GM12878 (cell line): ENCODE measurements around the gene GREM1. TPM values are rescaled to one million over a fixed set of nuclear protein-coding genes. Genes with fewer than 3 reads are reported as not detected.

Source experiments
- ATF2 ChIP-seq: IDR thresholded peaks from 2 replicates; pipeline ENCODE4 v1.6.1; 2012; ENCODE audit warnings: low read length, inconsistent platforms
- BCL11A ChIP-seq: IDR thresholded peaks from 2 replicates; pipeline ENCODE4 v1.6.1; 2011; ENCODE audit warnings: low read depth, low read length
- CEBPB ChIP-seq, 2 experiments: fragments of 150-350 bp in 1 of 2; IDR thresholded peaks; 2 replicates each; pipeline ENCODE4 v1.6.1; 2012 to 2014; ENCODE audit warnings: low read depth in 2 of 2, low read length in 2 of 2, borderline replicate concordance in 1 of 2, inconsistent platforms in 1 of 2
- EGR1 ChIP-seq, 2 experiments: IDR thresholded peaks; 1 replicate in 1 of 2; 2 replicates in 1 of 2; pipeline ENCODE4 v1.6.1; 2011 to 2012; ENCODE audit warnings: low read depth in 2 of 2, low read length in 2 of 2, borderline replicate concordance in 1 of 2, mild to moderate bottlenecking in 1 of 2, moderate library complexity in 1 of 2
- FOXM1 ChIP-seq: IDR thresholded peaks from 2 replicates; pipeline ENCODE4 v1.6.1; 2012; ENCODE audit warnings: low read depth, mild to moderate bottlenecking, inconsistent platforms, low read length, moderate library complexity
- NBN ChIP-seq: fragments of 450-650 bp; IDR thresholded peaks from 2 replicates; pipeline ENCODE4 v1.6.1; 2016
- NFIC ChIP-seq: IDR thresholded peaks from 2 replicates; pipeline ENCODE4 v1.6.1; 2012; ENCODE audit warnings: low read depth, mild to moderate bottlenecking, inconsistent platforms, low read length, moderate library complexity
- NFYA ChIP-seq: IDR thresholded peaks from 2 replicates; pipeline ENCODE4 v1.6.1; 2011; ENCODE audit warnings: low read depth, mild to moderate bottlenecking, low read length, improper control_type of control experiment, borderline replicate concordance
- NR2F1 ChIP-seq: fragments of 450-650 bp; conservative IDR thresholded peaks from 2 replicates; pipeline ENCODE4 v1.6.1; 2017; ENCODE audit warnings: mild to moderate bottlenecking
- PAX8 ChIP-seq: fragments of 450-650 bp; IDR thresholded peaks from 2 replicates; pipeline ENCODE4 v1.6.1; 2017; ENCODE audit warnings: mild to moderate bottlenecking, moderate library complexity
- RFX5 ChIP-seq: IDR thresholded peaks from 2 replicates; pipeline ENCODE4 v1.6.1; 2011; ENCODE audit warnings: low read depth, low read length, improper control_type of control experiment
- SPI1 ChIP-seq: IDR thresholded peaks from 2 replicates; pipeline ENCODE4 v1.6.1; 2011; ENCODE audit warnings: low read depth, mild to moderate bottlenecking, low read length, moderate library complexity, borderline replicate concordance; ENCODE audit not compliant: insufficient read depth
- STAT1 ChIP-seq: fragments of 450-650 bp; conservative IDR thresholded peaks from 2 replicates; pipeline ENCODE4 v1.6.1; 2014; ENCODE audit warnings: antibody characterized with exemption, mild to moderate bottlenecking
- TBL1XR1 ChIP-seq: IDR thresholded peaks from 2 replicates; pipeline ENCODE4 v1.6.1; 2012; ENCODE audit warnings: low read depth, low read length, improper control_type of control experiment
- ZBED1 ChIP-seq: IDR thresholded peaks from 2 replicates; pipeline ENCODE4 v1.6.1; 2016; ENCODE audit warnings: borderline replicate concordance
- polyA plus RNA-seq, 11 experiments: library from polyadenylated mRNA; depleted of rRNA in 4 of 11; unstranded in 6 of 11; stranded (reverse) in 5 of 11; fragments of >200 nt; fragmentation: Nextera tagmentation in 4 of 11; fragmentation: Illumina TruSeq in 1 of 11; extraction: Ambion mirVana in 4 of 11; extraction: Trizol in 1 of 11; gene quantifications; 1 replicate in 1 of 11; 2 replicates in 10 of 11; pipeline versions ENCODE4 v1.2.1 to v1.2.3, GENCODE V29; 2011 to 2016; ENCODE audit warnings: inconsistent platforms in 2 of 11, missing spikeins in 2 of 11, low read depth in 1 of 11
- total RNA-seq, 4 experiments: library from RNA; depleted of rRNA in 3 of 4; stranded (reverse); fragments of >200 nt in 3 of 4; fragmentation: Illumina TruSeq in 1 of 4; extraction: Trizol in 1 of 4; gene quantifications; 2 replicates each; pipeline versions ENCODE4 v1.2.1 to v1.2.3, GENCODE V29; 2013 to 2021
- TF ChIP-seq, protein P1 (sequence below): IDR thresholded peaks from 2 replicates; pipeline ENCODE4 v1.6.1; 2012; ENCODE audit warnings: low read depth, low read length, improper control_type of control experiment

GREM1 gene
- total and polyA plus RNA-seq, 10 of the 15 experiments (the other 5 are each of a cell fraction or from before 2014, with no cell fraction given), result 0.08 to 0.36 (median 0.08) TPM; not detected in 7

- no peak for TF ChIP-seq EGR1 (IDR thresholded peaks at IDR 0.05; ENCODE audit: borderline replicate concordance in 1 of 2, low read depth in 2 of 2, low read length in 2 of 2)
- no peak for TF ChIP-seq NFYA
- TF ChIP-seq BCL11A, result 0 out of 2 replicates have a peak, but pooled peaks have one; percentile 41
- no peak for TF ChIP-seq ATF2
- TF ChIP-seq ZBED1, result no peak
- no peak for TF ChIP-seq RFX5
- no peak for TF ChIP-seq STAT1
- TF ChIP-seq, protein P1, sequence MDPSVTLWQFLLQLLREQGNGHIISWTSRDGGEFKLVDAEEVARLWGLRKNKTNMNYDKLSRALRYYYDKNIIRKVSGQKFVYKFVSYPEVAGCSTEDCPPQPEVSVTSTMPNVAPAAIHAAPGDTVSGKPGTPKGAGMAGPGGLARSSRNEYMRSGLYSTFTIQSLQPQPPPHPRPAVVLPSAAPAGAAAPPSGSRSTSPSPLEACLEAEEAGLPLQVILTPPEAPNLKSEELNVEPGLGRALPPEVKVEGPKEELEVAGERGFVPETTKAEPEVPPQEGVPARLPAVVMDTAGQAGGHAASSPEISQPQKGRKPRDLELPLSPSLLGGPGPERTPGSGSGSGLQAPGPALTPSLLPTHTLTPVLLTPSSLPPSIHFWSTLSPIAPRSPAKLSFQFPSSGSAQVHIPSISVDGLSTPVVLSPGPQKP, result no peak
- no peak for TF ChIP-seq TBL1XR1
- no peak for TF ChIP-seq FOXM1
- TF ChIP-seq PAX8, result no peak
- peak; percentile 90 for TF ChIP-seq SPI1
- TF ChIP-seq NR2F1, result no peak
- TF ChIP-seq NBN, result no peak
- TF ChIP-seq NFIC, result peak; percentile 63
- TF ChIP-seq CEBPB (IDR thresholded peaks at IDR 0.05; ENCODE audit: borderline replicate concordance in 1 of 2, low read depth in 2 of 2, low read length in 2 of 2), result no peak
Measured at GRCh38 chr15:32715276-32715675, 2.5 kb upstream of the GREM1 start (continued).
